Breast epithelium (tissue), 3 donors: ENCODE data around the gene PHACTR2.

Experiments
- POLR2A ChIP-seq: fragments of 450-650 bp; IDR thresholded peaks from one replicate; pipeline ENCODE4 v1.6.1; 2016; ENCODE audit warnings: antibody characterized with exemption, mild to moderate bottlenecking, moderate library complexity
- POLR2AphosphoS5 ChIP-seq, 3 donors: sonication (generic); formaldehyde crosslinking; IDR thresholded peaks; one replicate each; pipeline ENCODE4 v1.6.1; 2017; ENCODE audit warnings: antibody characterized with exemption in 3 of 3
- TF ChIP-seq, protein P1 (sequence below), 3 donors: fragments of 450-650 bp; IDR thresholded peaks; one replicate each; pipeline ENCODE4 v1.5.1; 2016 to 2017; ENCODE audit warnings: antibody characterized with exemption in 3 of 3, mild to moderate bottlenecking in 3 of 3, moderate library complexity in 3 of 3

GRCh38 chr6:143823548-143823947, 145.8 kb downstream of the PHACTR2 start:
- TF ChIP-seq, protein P1, sequence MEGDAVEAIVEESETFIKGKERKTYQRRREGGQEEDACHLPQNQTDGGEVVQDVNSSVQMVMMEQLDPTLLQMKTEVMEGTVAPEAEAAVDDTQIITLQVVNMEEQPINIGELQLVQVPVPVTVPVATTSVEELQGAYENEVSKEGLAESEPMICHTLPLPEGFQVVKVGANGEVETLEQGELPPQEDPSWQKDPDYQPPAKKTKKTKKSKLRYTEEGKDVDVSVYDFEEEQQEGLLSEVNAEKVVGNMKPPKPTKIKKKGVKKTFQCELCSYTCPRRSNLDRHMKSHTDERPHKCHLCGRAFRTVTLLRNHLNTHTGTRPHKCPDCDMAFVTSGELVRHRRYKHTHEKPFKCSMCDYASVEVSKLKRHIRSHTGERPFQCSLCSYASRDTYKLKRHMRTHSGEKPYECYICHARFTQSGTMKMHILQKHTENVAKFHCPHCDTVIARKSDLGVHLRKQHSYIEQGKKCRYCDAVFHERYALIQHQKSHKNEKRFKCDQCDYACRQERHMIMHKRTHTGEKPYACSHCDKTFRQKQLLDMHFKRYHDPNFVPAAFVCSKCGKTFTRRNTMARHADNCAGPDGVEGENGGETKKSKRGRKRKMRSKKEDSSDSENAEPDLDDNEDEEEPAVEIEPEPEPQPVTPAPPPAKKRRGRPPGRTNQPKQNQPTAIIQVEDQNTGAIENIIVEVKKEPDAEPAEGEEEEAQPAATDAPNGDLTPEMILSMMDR (IDR thresholded peaks at IDR 0.05) = no peak
- TF ChIP-seq POLR2AphosphoS5 (IDR thresholded peaks at IDR 0.05) = no peak
- TF ChIP-seq POLR2A = no peak
